H1 (cell line): Measurements from ENCODE around the gene NFIA. TPM values are rescaled to one million over a fixed set of nuclear protein-coding genes. Genes with fewer than 3 reads are reported as not detected.

ENCODE experiments used
- CTCF ChIA-PET: fragments of 300-600 bp; sonication (Branson Sonifier 250); formaldehyde crosslinking; loops from one replicate; lab custom pipeline; 2021; ENCODE audit not compliant: partially characterized antibody; lab: Charles Lee
- POLR2A ChIA-PET: fragments of 300-600 bp; sonication (Branson Sonifier 250); formaldehyde crosslinking; loops from one replicate; lab custom pipeline; 2021; ENCODE audit warnings: inconsistent platforms; ENCODE audit not compliant: partially characterized antibody; lab: Charles Lee
- DNase-seq, 2 experiments: peaks; one replicate each; pipeline versions ENCODE4 v3.0.0 to v3.0.0-alpha.2; 2010 to 2022; ENCODE audit warnings: low spot score in 2 of 2, low read depth in 1 of 2, mixed read lengths in 1 of 2
- FAIRE-seq: peaks from 2 replicates; lab custom pipeline; 2011; peaks lifted over from hg19 to GRCh38; lab: Jason Lieb, UNC
- H2AFZ ChIP-seq: 2 replicates; pipeline ENCODE4 v1.8.1; 2012; ENCODE audit warnings: low read length, inconsistent platforms
- H2AK5ac ChIP-seq: 2 replicates; pipeline ENCODE4 v1.6.1; 2013; ENCODE audit warnings: low read depth, low read length
- H2BK120ac ChIP-seq: replicated peaks from 2 replicates; pipeline ENCODE3; 2013; ENCODE audit warnings: low read depth, low read length, inconsistent platforms
- H2BK12ac ChIP-seq: 2 replicates; pipeline ENCODE4 v1.6.1; 2013; ENCODE audit warnings: low read depth, low read length
- H2BK15ac ChIP-seq: 2 replicates; pipeline ENCODE4 v1.6.1; 2013; ENCODE audit warnings: low read length
- H2BK20ac ChIP-seq: 2 replicates; pipeline ENCODE4 v1.6.1; 2013; ENCODE audit warnings: low read length
- H2BK5ac ChIP-seq: 2 replicates; pipeline ENCODE4 v1.6.1; 2013; ENCODE audit warnings: low read depth, low read length
- H3K14ac ChIP-seq: 2 replicates; pipeline ENCODE4 v1.6.1; 2013; ENCODE audit warnings: inconsistent platforms; ENCODE audit not compliant: insufficient read length
- H3K18ac ChIP-seq: 2 replicates; pipeline ENCODE4 v1.6.1; 2013; ENCODE audit warnings: low read length; ENCODE audit errors: extremely low read depth
- H3K23ac ChIP-seq: 2 replicates; pipeline ENCODE4 v1.6.1; 2013; ENCODE audit warnings: inconsistent platforms; ENCODE audit not compliant: insufficient read length
- H3K23me2 ChIP-seq: 2 replicates; pipeline ENCODE4 v1.6.1; 2013; ENCODE audit warnings: low read depth, low read length
- H3K27ac ChIP-seq: 2 replicates; pipeline ENCODE4 v1.6.1; 2011; ENCODE audit warnings: low read depth, low read length, inconsistent platforms
- H3K27me3 ChIP-seq, 4 experiments: replicated peaks in 1 of 4; 1 replicate in 1 of 4; 2 replicates in 3 of 4; pipeline versions ENCODE4 v1.6.1 to v1.8.1; 2011 to 2013; ENCODE audit warnings: low read length in 3 of 4, mild to moderate bottlenecking in 3 of 4, inconsistent platforms in 2 of 4, mixed read lengths in 2 of 4, moderate library complexity in 1 of 4; ENCODE audit not compliant: control insufficient read depth in 3 of 4, insufficient read depth in 3 of 4; ENCODE audit errors: extremely low read depth in 1 of 4
- H3K36me3 ChIP-seq, 4 experiments: 2 replicates each; pipeline versions ENCODE4 v1.6.1 to v1.8.1; 2011 to 2013; ENCODE audit warnings: mild to moderate bottlenecking in 4 of 4, low read length in 3 of 4, moderate library complexity in 2 of 4, control low read depth in 1 of 4, inconsistent platforms in 1 of 4; ENCODE audit not compliant: insufficient read depth in 4 of 4, control insufficient read depth in 2 of 4
- H3K4ac ChIP-seq: replicated peaks from 2 replicates; pipeline ENCODE3; 2013; ENCODE audit warnings: low read length, low read depth, mixed read lengths, inconsistent platforms; ENCODE audit not compliant: insufficient read length
- H3K4me1 ChIP-seq, 4 experiments: replicated peaks in 1 of 4; 1 replicate in 1 of 4; 2 replicates in 3 of 4; pipeline versions ENCODE4 v1.6.1 to v1.8.1; 2011 to 2013; ENCODE audit warnings: low read length in 3 of 4, inconsistent platforms in 2 of 4, mixed read lengths in 1 of 4; ENCODE audit not compliant: insufficient read depth in 4 of 4, control insufficient read depth in 3 of 4
- H3K4me2 ChIP-seq, 2 experiments: 2 replicates each; pipeline versions ENCODE4 v1.6.1 to v1.8.1; 2011 to 2013; ENCODE audit warnings: low read depth in 2 of 2, low read length in 2 of 2, control low read depth in 1 of 2, inconsistent platforms in 1 of 2, mild to moderate bottlenecking in 1 of 2; ENCODE audit not compliant: insufficient read depth in 1 of 2
- H3K4me3 ChIP-seq, 4 experiments: fragments of 200-600, 300-600 bp in 1 of 4; sonication (generic), shearing (Covaris generic), sonication (Bioruptor Twin) in 1 of 4; 2 replicates each; pipeline versions ENCODE4 v1.5.1 to v1.8.1; 2011 to 2016; ENCODE audit warnings: low read length in 4 of 4, low read depth in 3 of 4, control low read depth in 2 of 4, inconsistent platforms in 2 of 4, mild to moderate bottlenecking in 2 of 4, mixed read lengths in 1 of 4, moderate library complexity in 1 of 4; ENCODE audit not compliant: insufficient read depth in 2 of 4; ENCODE audit errors: extremely low read depth in 1 of 4
- H3K56ac ChIP-seq: replicated peaks from 2 replicates; pipeline ENCODE3; 2013; ENCODE audit warnings: low read depth, mild to moderate bottlenecking, mixed read lengths, low read length, inconsistent platforms; ENCODE audit not compliant: insufficient read length
- H3K79me1 ChIP-seq: 2 replicates; pipeline ENCODE4 v1.6.1; 2013; ENCODE audit warnings: low read depth, low read length, control low read depth
- H3K79me2 ChIP-seq, 2 experiments: 2 replicates each; pipeline versions ENCODE4 v1.6.1 to v1.8.1; 2012 to 2013; ENCODE audit warnings: low read length in 2 of 2, mild to moderate bottlenecking in 2 of 2, inconsistent platforms in 1 of 2; ENCODE audit not compliant: insufficient read depth in 2 of 2, control insufficient read depth in 1 of 2
- H3K9ac ChIP-seq, 4 experiments: replicated peaks in 1 of 4; 1 replicate in 1 of 4; 2 replicates in 3 of 4; pipeline versions ENCODE4 v1.6.1 to v1.8.1; 2011 to 2013; ENCODE audit warnings: low read depth in 3 of 4, low read length in 3 of 4, control low read depth in 2 of 4, mild to moderate bottlenecking in 2 of 4, moderate library complexity in 2 of 4, inconsistent platforms in 1 of 4; ENCODE audit errors: extremely low read depth in 1 of 4
- H3K9me3 ChIP-seq, 2 experiments: 2 replicates each; pipeline versions ENCODE4 v1.6.1 to v1.8.1; 2012 to 2013; ENCODE audit warnings: mild to moderate bottlenecking in 2 of 2, moderate library complexity in 2 of 2, control low read depth in 1 of 2, inconsistent platforms in 1 of 2, low read depth in 1 of 2, low read length in 1 of 2, mixed read lengths in 1 of 2; ENCODE audit not compliant: insufficient read depth in 2 of 2
- H4K20me1 ChIP-seq, 2 experiments: replicated peaks in 1 of 2; 2 replicates each; pipeline versions ENCODE3 to v1.8.1; 2011 to 2013; ENCODE audit warnings: inconsistent platforms in 2 of 2, low read length in 2 of 2, mild to moderate bottlenecking in 1 of 2; ENCODE audit not compliant: insufficient read depth in 2 of 2, control insufficient read depth in 1 of 2
- H4K5ac ChIP-seq: 2 replicates; pipeline ENCODE4 v1.6.1; 2013; ENCODE audit warnings: low read length, low read depth, mixed read lengths, inconsistent platforms; ENCODE audit not compliant: insufficient read length
- H4K8ac ChIP-seq: 2 replicates; pipeline ENCODE4 v1.8.0; 2013; ENCODE audit warnings: mild to moderate bottlenecking, moderate library complexity, low read length, inconsistent platforms; ENCODE audit not compliant: insufficient read depth; ENCODE audit errors: extremely low read depth
- H4K91ac ChIP-seq: replicated peaks from 2 replicates; pipeline ENCODE3; 2013; ENCODE audit warnings: low read length, mixed read lengths, inconsistent platforms; ENCODE audit not compliant: insufficient read length
- EZH2 ChIP-seq: fragments of 200-600 bp; sonication (generic); IDR thresholded peaks from 2 replicates; pipeline ENCODE4 v1.7.1; 2012; ENCODE audit warnings: low read depth, mild to moderate bottlenecking, moderate library complexity, low read length, inconsistent platforms; ENCODE audit not compliant: severe bottlenecking
- NRF1 ChIP-seq: IDR thresholded peaks from 2 replicates; pipeline ENCODE4 v1.6.1; 2011; ENCODE audit warnings: mild to moderate bottlenecking, low read depth, low read length, improper control_type of control experiment
- RBBP5 ChIP-seq: IDR thresholded peaks from 2 replicates; pipeline ENCODE4 v1.7.1; 2012; ENCODE audit warnings: low read depth, mild to moderate bottlenecking, inconsistent platforms, low read length, moderate library complexity, borderline replicate concordance
- SP2 ChIP-seq: IDR thresholded peaks from 2 replicates; pipeline ENCODE4 v1.6.1; 2012; ENCODE audit warnings: mild to moderate bottlenecking, low read length, inconsistent platforms
- WGBS, 2 experiments: shearing (Covaris generic) in 1 of 2; methylation state at CpG; one replicate each; pipeline versions ENCODE4 v1.1.6 to v1.1.7; 2013 to 2015; ENCODE audit warnings: low lambda C conversion rate in 2 of 2, mixed read lengths in 2 of 2, inconsistent platforms in 1 of 2, low coverage in 1 of 2, missing lambda C conversion rate in 1 of 2; ENCODE audit not compliant: insufficient replicate concordance in 2 of 2, insufficient coverage in 1 of 2, insufficient read length in 1 of 2; ENCODE audit errors: extremely low coverage in 1 of 2, missing lambda C conversion rate in 1 of 2; 5-methylcytosine and 5-hydroxymethylcytosine counted together
- polyA plus RNA-seq, 7 experiments: library from polyadenylated mRNA; depleted of rRNA in 3 of 7; stranded (reverse) in 5 of 7; unstranded in 2 of 7; fragments of >200 nt in 5 of 7; fragments of 200-250 nt in 2 of 7; gene quantifications; 1 replicate in 5 of 7; 2 replicates in 1 of 7; 4 replicates in 1 of 7; pipeline versions ENCODE4 v1.2.1 to v1.2.3, GENCODE V29; 2011 to 2013; ENCODE audit warnings: missing spikeins in 2 of 7, mixed read lengths in 2 of 7
- total RNA-seq: library from RNA; stranded (reverse); fragmentation: NEBNext Ultra II Directional; extraction: Animal tissue kit (Norgen Biotek cat#: 25700); gene quantifications from 2 replicates; pipeline ENCODE4 v1.2.1, GENCODE V29; 2021

Gene NFIA
- total and polyA plus RNA-seq, 2 of the 8 experiments (the other 6 are each of a cell fraction or from before 2014, with no cell fraction given), result 1.8 to 2.3 TPM

DNA sequence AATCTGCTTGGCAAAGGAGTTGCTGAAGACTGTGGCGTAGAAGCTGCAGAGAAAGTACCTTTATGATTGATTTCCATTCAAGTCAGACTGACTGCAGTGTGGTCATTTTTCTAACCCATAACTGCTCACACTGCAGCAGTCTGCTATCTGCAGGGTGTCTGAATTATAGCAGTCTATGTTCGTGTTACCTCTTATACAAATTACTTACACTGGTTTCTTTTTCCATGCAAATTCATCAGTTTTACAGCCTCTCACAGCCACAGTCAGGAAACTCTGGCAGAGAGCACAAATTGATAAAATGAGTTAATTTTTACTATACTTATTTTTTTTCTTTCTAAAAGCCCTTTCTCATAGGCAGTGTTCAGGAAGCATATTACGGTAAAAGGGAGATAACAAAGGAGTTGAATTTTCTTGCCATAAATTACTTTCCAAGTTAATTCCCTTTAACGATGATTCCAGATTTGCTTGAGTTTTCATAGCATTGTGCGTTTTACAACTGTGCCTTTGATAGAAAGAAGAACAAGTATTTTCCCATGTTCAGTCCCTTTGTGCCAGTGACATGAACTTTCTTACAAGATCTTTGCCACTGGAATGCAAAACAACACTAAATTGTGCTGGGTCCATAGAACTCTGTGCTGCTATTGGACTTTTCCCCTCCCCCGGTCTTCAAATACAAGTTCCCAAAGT is 261.5 kb downstream of the NFIA start:
- FAIRE-seq (no peak), DNase-seq (no peak)
- H4K91ac ChIP-seq, result no peak overlapping the region
- H3K4ac ChIP-seq, result no peak overlapping the region
- H2BK12ac ChIP-seq, result no peak overlapping the region
- no peak for TF ChIP-seq NRF1
- no peak for TF ChIP-seq RBBP5
- TF ChIP-seq EZH2, result no peak
- no peak for TF ChIP-seq SP2
- H2BK15ac ChIP-seq, result no peak overlapping the region
- no peak overlapping the region for H4K8ac ChIP-seq
- no peaks in the 10 kb centered on the region for H3K79me1 ChIP-seq
- no peak overlapping the region for H3K18ac ChIP-seq
- no peak overlapping the region for H2BK20ac ChIP-seq
- CTCF ChIA-PET, result no interaction called here
- no peak overlapping the region for H3K56ac ChIP-seq
- peaks cover 6 to 7% of the 10 kb centered on the region in 2 experiments; a peak in 2 of 4 replicates for H3K9me3 ChIP-seq
- H3K4me2 ChIP-seq, result no peak overlapping the region
- 85% methylated on average over 6 of the region's 6 CpGs; no CpG with 5 or more reads in 1 of the 2 experiments for WGBS, 2 experiments
- H2AK5ac ChIP-seq, result no peak overlapping the region
- H2BK5ac ChIP-seq, result no peak overlapping the region
- H2BK120ac ChIP-seq, result no peak overlapping the region
- H4K5ac ChIP-seq, result no peak overlapping the region
- H3K23me2 ChIP-seq, result no peaks in the 10 kb centered on the region
- no peaks in the 10 kb centered on the region for H3K27me3 ChIP-seq
- no peak overlapping the region for H3K14ac ChIP-seq
- H3K27ac ChIP-seq, result no peak overlapping the region
- H3K4me3 ChIP-seq, result no peak overlapping the region
- H3K36me3 ChIP-seq, result no peaks in the 10 kb centered on the region; a peak in 1 of 8 replicates
- 0 out of 7 replicates have a peak, but pooled peaks cover 0 to 3% (median 0%) of the 10 kb centered on the region in 4 experiments for H3K4me1 ChIP-seq
- H2AFZ ChIP-seq, result no peak overlapping the region
- H3K79me2 ChIP-seq, result no peaks in the 10 kb centered on the region
- POLR2A ChIA-PET, result no interaction called here
- no peak overlapping the region for H3K23ac ChIP-seq
- H3K9ac ChIP-seq, result no peak overlapping the region
- no peaks in the 10 kb centered on the region for H4K20me1 ChIP-seq
